ENCODE measurements around the gene TPI1. TPM values are rescaled to one million over a fixed set of nuclear protein-coding genes. Genes with fewer than 3 reads are reported as not detected.
"Not testable (repeated sequence)": the region's sequence is repeated elsewhere in the genome, so short reads cannot be mapped to it uniquely, and the experiment has no call there.

Gene TPI1
- total RNA-seq, 1 donor from 2014 or later = 1,878 TPM

DNA sequence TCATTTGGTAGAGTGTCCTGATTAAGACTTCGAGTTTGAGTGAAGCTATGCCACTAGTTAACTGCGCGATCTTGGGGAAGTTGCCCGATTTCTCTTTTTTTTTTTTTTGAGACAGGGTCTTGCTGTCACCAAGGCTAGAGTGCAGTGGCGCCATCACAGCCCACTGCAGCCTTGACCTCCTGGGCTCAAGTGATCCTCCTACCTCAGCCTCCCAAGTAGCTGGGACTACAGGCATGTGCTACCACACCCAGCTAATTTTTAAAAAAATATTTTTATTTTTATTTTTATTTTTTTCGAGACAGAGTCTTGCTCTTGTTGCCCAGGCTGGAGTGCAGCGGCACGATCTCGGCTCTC is 6.7 kb downstream of the TPI1 start:
- Histone ChIP-seq H3K4me3 (ENCODE audit: low read length in 3 of 3) (peak overlapping the region; percentile 80 to 88 (median 84)), H3K27ac (ENCODE audit: low read depth, low read length) (peak overlapping the region; percentile 74), H3K36me3 (ENCODE audit: control insufficient read depth in 3 of 3, insufficient read depth in 3 of 3, low read length in 3 of 3) (peaks cover 23 to 31% (median 29%) of the 10 kb centered on the region in 3 donors), H3K4me1 (ENCODE audit: control insufficient read depth in 3 of 3, insufficient read depth in 3 of 3, low read length in 3 of 3) (peaks cover 38 to 46% (median 45%) of the 10 kb centered on the region in 3 donors), H3K9ac (ENCODE audit: low read depth in 1 of 3, low read length in 3 of 3) (peak overlapping the region; percentile 79 to 88 (median 83))
- not testable (repeated sequence) for H3K9me3 ChIP-seq (ENCODE audit: control insufficient read depth in 3 of 3, low read length in 3 of 3); H3K27me3 ChIP-seq (ENCODE audit: control insufficient read depth in 3 of 3, insufficient read depth in 3 of 3, low read length in 3 of 3)

DNA sequence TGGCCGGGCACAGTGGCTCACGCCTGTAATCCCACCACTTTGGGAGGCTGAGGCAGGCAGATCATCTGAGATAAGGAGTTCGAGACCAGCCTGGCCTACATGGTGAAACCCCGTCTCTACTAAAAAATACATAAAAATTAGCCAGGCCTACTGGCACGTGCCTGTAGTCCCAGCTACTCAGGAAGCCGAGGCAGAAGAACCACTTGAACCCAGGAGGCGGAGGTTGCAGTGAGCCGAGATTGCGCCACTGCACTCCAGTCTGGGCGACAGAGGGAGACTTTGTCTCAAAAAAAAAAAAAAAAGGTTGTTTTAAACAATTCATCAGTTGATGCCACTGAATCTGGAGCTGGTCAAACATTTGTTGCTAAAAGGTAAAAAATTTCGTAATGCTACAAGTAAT is 12.5 kb downstream of the TPI1 start:
- H3K9me3 ChIP-seq (ENCODE audit: control insufficient read depth in 3 of 3, low read length in 3 of 3); H3K27me3 ChIP-seq (ENCODE audit: control insufficient read depth in 3 of 3, insufficient read depth in 3 of 3, low read length in 3 of 3); H3K9ac ChIP-seq (ENCODE audit: low read depth in 1 of 3, low read length in 3 of 3); H3K4me3 ChIP-seq (ENCODE audit: low read length in 3 of 3); H3K4me1 ChIP-seq (ENCODE audit: control insufficient read depth in 3 of 3, insufficient read depth in 3 of 3, low read length in 3 of 3); H3K27ac ChIP-seq (ENCODE audit: low read depth, low read length): not testable (repeated sequence)
- H3K36me3 ChIP-seq (ENCODE audit: control insufficient read depth in 3 of 3, insufficient read depth in 3 of 3, low read length in 3 of 3) = peaks cover 9 to 23% (median 12%) of the 10 kb centered on the region in 3 donors

DNA sequence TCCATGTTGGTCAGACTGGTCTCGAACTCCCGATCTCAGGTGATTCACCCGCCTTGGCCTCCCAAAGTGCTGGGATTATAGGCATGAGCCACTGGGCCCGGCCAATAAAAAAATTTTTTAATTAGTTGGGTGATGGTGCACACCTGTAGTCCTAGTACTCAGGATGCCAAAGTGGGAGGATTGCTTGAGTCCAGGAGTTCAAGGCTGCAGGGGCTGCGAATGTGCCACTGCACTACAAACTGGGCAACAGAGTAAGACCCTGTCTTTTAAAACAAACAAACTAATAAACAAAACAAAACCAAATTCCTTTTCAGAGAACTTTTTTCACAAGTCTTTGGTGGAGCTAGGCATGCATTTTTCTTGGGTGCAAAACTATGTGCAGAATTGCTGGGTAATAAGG is 15.9 kb downstream of the TPI1 start:
- peaks cover 8 to 19% (median 9%) of the 10 kb centered on the region in 3 donors for H3K36me3 ChIP-seq (ENCODE audit: control insufficient read depth in 3 of 3, insufficient read depth in 3 of 3, low read length in 3 of 3)
- H3K4me3 ChIP-seq (ENCODE audit: low read length in 3 of 3) = no peak overlapping the region
- no peaks in the 10 kb centered on the region for H3K4me1 ChIP-seq (ENCODE audit: control insufficient read depth in 3 of 3, insufficient read depth in 3 of 3, low read length in 3 of 3)
- no peaks in the 10 kb centered on the region for H3K9me3 ChIP-seq (ENCODE audit: control insufficient read depth in 3 of 3, low read length in 3 of 3)
- no peak overlapping the region for H3K9ac ChIP-seq (ENCODE audit: low read depth in 1 of 3, low read length in 3 of 3)
- H3K27ac ChIP-seq (ENCODE audit: low read depth, low read length) = no peak overlapping the region
- H3K27me3 ChIP-seq (ENCODE audit: control insufficient read depth in 3 of 3, insufficient read depth in 3 of 3, low read length in 3 of 3) = no peaks in the 10 kb centered on the region

DNA sequence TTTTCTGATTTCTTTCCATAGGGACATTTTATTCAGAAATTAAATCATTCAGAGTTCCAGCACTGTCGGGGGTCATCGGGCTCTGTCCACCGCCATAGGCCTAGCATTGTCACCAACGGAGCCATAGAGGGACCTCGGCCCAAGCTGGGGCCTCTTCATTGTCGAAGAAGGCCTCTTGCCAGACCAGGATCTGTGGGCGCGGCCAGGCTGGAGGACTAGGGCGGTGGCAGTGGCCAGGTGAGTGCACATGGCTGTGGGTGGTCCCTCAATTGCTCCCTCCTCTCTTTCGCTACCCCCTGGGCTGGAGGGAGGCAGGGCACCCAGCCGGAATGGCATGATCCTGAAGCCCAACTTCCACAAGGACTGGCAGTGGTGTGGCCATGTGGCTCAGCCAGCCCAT is 16.4 kb downstream of the TPI1 start:
- Histone ChIP-seq H3K4me3 (ENCODE audit: low read length in 3 of 3) (no peak overlapping the region), H3K27me3 (ENCODE audit: control insufficient read depth in 3 of 3, insufficient read depth in 3 of 3, low read length in 3 of 3) (no peaks in the 10 kb centered on the region), H3K27ac (ENCODE audit: low read depth, low read length) (no peak overlapping the region), H3K4me1 (ENCODE audit: control insufficient read depth in 3 of 3, insufficient read depth in 3 of 3, low read length in 3 of 3) (no peaks in the 10 kb centered on the region), H3K36me3 (ENCODE audit: control insufficient read depth in 3 of 3, insufficient read depth in 3 of 3, low read length in 3 of 3) (peaks cover 8 to 19% (median 9%) of the 10 kb centered on the region in 3 donors), H3K9ac (ENCODE audit: low read depth in 1 of 3, low read length in 3 of 3) (no peak overlapping the region), H3K9me3 (ENCODE audit: control insufficient read depth in 3 of 3, low read length in 3 of 3) (no peaks in the 10 kb centered on the region)

DNA sequence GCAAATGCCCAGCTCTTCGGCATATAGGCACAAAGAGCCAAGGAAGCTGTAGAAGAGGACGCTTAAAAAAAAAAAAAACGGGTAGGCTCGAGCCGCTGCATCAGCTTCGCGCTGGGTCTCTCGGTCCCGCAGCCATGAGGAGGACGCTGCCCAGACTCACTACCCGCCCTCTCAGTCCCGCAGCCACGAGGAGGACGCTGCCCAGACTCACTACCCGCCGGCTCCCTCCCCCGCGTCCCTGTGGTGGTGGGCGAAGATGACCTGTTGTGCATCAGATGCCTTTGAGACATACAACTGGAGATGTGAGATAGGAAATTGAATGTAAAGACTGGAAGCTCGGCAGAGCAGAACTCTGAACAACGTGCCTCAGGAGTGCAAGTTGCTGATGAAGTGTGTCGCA is 17.2 kb downstream of the TPI1 start:
- Histone ChIP-seq H3K27me3 (ENCODE audit: control insufficient read depth in 3 of 3, insufficient read depth in 3 of 3, low read length in 3 of 3) (no peaks in the 10 kb centered on the region), H3K36me3 (ENCODE audit: control insufficient read depth in 3 of 3, insufficient read depth in 3 of 3, low read length in 3 of 3) (peaks cover 8 to 19% (median 9%) of the 10 kb centered on the region in 3 donors), H3K4me3 (ENCODE audit: low read length in 3 of 3) (no peak overlapping the region), H3K4me1 (ENCODE audit: control insufficient read depth in 3 of 3, insufficient read depth in 3 of 3, low read length in 3 of 3) (no peaks in the 10 kb centered on the region), H3K9ac (ENCODE audit: low read depth in 1 of 3, low read length in 3 of 3) (no peak overlapping the region), H3K27ac (ENCODE audit: low read depth, low read length) (no peak overlapping the region), H3K9me3 (ENCODE audit: control insufficient read depth in 3 of 3, low read length in 3 of 3) (no peaks in the 10 kb centered on the region)

DNA sequence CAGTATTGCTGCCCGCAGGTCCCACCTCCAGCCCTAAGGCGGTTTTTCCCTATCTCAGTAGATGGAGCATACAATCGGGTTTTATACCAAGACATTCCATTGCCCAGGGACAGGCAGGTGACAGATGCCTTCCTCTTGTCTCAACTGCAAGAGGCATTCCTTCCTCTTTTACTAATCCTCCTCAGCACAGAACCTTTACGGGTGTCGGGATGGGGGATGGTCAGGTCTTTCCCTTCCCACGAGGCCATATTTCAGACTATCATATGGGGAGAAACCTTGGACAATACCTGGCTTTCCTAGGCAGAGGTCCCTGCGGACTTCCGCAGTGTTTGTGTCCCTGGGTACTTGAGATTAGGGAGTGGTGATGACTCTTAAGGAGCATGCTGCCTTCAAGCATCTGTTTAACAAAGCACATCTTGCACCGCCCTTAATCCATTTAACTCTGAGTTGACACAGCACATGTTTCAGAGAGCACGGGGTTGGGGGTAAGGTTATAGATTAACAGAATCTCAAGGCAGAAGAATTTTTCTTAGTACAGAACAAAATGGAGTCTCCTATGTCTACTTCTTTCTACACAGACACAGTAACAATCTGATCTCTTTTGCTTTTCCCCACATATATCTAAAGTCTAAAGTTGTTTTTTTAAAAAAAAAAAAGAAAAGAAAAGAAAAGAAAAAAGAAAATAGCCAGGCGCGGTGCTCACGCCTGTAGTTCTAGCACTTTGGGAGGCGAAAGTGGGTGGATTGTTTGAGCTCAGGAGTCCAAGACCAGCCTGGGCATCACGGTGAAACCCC is 19.1 kb downstream of the TPI1 start:
- H3K27ac ChIP-seq (ENCODE audit: low read depth, low read length); H3K9me3 ChIP-seq (ENCODE audit: control insufficient read depth in 3 of 3, low read length in 3 of 3); H3K4me1 ChIP-seq (ENCODE audit: control insufficient read depth in 3 of 3, insufficient read depth in 3 of 3, low read length in 3 of 3); H3K27me3 ChIP-seq (ENCODE audit: control insufficient read depth in 3 of 3, insufficient read depth in 3 of 3, low read length in 3 of 3); H3K9ac ChIP-seq (ENCODE audit: low read depth in 1 of 3, low read length in 3 of 3); H3K4me3 ChIP-seq (ENCODE audit: low read length in 3 of 3): not testable (repeated sequence)
- peaks cover 8 to 19% (median 9%) of the 10 kb centered on the region in 3 donors for H3K36me3 ChIP-seq (ENCODE audit: control insufficient read depth in 3 of 3, insufficient read depth in 3 of 3, low read length in 3 of 3)

DNA sequence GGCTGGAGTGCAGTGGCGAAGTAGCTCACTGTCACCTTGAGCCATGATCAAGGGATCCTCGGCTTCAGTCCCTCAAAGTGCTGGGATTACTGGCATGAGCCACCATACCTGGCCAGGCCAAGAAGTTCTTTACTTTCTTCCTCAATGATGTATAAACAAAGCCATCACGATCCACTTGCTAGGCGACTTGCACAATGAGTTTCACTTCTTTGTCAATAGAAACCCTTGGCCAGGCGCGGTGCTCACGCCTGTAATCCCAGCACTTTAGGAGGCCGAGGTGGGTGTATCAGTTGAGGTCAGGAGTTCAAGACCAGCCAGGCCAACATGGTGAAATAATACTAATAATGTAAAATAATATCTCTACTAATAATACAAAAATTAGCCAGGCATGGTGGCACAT is 20.1 kb downstream of the TPI1 start:
- Histone ChIP-seq H3K27ac (ENCODE audit: low read depth, low read length) (no peak overlapping the region), H3K4me3 (ENCODE audit: low read length in 3 of 3) (no peak overlapping the region), H3K9me3 (ENCODE audit: control insufficient read depth in 3 of 3, low read length in 3 of 3) (no peaks in the 10 kb centered on the region), H3K9ac (ENCODE audit: low read depth in 1 of 3, low read length in 3 of 3) (no peak overlapping the region), H3K4me1 (ENCODE audit: control insufficient read depth in 3 of 3, insufficient read depth in 3 of 3, low read length in 3 of 3) (peaks cover 9 to 13% (median 11%) of the 10 kb centered on the region in 3 donors), H3K27me3 (ENCODE audit: control insufficient read depth in 3 of 3, insufficient read depth in 3 of 3, low read length in 3 of 3) (no peaks in the 10 kb centered on the region), H3K36me3 (ENCODE audit: control insufficient read depth in 3 of 3, insufficient read depth in 3 of 3, low read length in 3 of 3) (peaks cover 8 to 17% (median 9%) of the 10 kb centered on the region in 3 donors)

DNA sequence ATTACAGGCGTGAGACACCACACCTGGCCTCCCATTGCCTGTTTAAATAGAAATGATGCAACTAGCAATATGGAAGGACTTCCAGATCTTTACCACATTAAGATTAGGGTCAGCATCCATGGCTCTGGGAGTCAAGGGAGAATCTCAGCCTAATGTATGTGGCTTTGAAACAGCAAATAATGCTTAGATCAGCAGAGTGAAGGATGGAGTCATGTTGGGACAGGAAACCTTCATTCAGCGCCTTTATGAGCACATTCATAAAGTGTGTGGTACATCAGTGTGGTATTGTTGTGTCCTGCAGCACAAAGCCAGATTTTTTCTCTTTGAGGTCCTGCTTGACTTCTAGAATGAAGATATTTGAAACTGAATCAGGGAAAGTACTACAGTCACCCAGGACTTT is 21.0 kb downstream of the TPI1 start:
- H3K27me3 ChIP-seq (ENCODE audit: control insufficient read depth in 3 of 3, insufficient read depth in 3 of 3, low read length in 3 of 3) = no peaks in the 10 kb centered on the region
- no peaks in the 10 kb centered on the region for H3K9me3 ChIP-seq (ENCODE audit: control insufficient read depth in 3 of 3, low read length in 3 of 3)
- H3K9ac ChIP-seq (ENCODE audit: low read depth in 1 of 3, low read length in 3 of 3) = no peak overlapping the region

DNA sequence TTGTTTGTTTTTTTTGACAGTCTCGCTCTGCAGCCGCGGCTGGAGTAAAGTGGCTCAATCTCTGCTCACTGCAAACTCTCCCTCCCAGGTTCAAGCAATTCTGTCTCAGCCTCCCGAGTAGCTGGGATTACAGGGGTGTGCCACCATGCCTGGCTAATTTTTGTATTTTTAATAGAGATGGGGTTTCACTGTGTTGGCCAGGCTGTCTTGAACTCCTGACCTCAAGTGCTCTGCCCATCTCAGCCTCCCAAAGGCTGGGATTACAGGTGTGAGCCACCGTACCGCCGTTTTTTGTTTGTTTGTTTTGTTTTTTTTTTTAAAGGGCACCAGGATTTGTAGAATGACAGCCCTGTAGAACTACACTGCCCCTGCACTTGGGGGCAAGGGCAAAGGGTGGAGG is 21.5 kb downstream of the TPI1 start:
- H3K9me3 ChIP-seq (ENCODE audit: control insufficient read depth in 3 of 3, low read length in 3 of 3); H3K27ac ChIP-seq (ENCODE audit: low read depth, low read length); H3K4me3 ChIP-seq (ENCODE audit: low read length in 3 of 3); H3K9ac ChIP-seq (ENCODE audit: low read depth in 1 of 3, low read length in 3 of 3); H3K27me3 ChIP-seq (ENCODE audit: control insufficient read depth in 3 of 3, insufficient read depth in 3 of 3, low read length in 3 of 3): not testable (repeated sequence)
- Histone ChIP-seq H3K4me1 (ENCODE audit: control insufficient read depth in 3 of 3, insufficient read depth in 3 of 3, low read length in 3 of 3) (peaks cover 9 to 13% (median 11%) of the 10 kb centered on the region in 3 donors), H3K36me3 (ENCODE audit: control insufficient read depth in 3 of 3, insufficient read depth in 3 of 3, low read length in 3 of 3) (peaks cover 5 to 13% (median 6%) of the 10 kb centered on the region in 3 donors)

More for the DNA sequence above, 21.0 kb downstream of the TPI1 start:
- H3K27ac ChIP-seq (ENCODE audit: low read depth, low read length) = no peak overlapping the region
- H3K4me3 ChIP-seq (ENCODE audit: low read length in 3 of 3) = no peak overlapping the region
- H3K4me1 ChIP-seq (ENCODE audit: control insufficient read depth in 3 of 3, insufficient read depth in 3 of 3, low read length in 3 of 3) = peaks cover 9 to 13% (median 11%) of the 10 kb centered on the region in 3 donors
- H3K36me3 ChIP-seq (ENCODE audit: control insufficient read depth in 3 of 3, insufficient read depth in 3 of 3, low read length in 3 of 3) = peaks cover 7 to 17% (median 8%) of the 10 kb centered on the region in 3 donors

DNA sequence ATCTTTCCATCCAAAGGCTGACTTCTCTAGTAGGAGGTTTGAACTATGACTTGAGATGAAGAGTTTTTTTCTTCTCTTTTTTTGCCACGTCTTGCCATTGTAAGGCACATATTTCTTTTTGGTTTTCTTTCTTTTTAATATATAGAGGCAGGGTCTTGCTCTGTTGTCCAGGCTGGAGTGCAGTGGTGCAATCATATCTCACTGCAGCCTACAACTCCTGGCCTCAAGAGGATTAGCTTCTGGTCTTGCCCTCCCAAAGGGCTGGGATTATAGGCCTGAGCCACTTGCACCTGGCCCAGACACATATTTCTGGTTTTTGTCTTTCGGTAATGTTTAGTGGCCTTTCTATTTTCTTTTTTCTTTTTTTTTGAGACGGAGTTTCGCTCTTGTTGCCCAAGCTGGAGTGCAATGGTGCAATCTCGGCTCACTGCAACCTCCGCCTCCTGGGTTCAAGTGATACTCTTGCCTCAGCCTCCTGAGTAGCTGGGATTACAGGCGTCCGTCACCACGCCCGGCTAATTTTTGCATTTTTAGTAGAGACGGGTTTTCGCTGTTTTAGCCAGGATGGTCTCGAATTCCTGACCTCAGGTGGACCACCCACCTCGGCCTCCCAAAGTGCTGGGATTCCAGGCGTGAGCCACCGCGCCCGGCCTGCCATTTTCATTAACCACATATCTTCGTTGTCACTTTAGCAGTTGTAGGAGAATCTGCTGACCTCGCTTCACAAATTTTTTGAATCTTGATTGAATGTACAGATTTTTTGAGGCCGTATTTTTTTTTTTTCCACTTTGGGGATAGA is 22.6 kb downstream of the TPI1 start:
- H3K27me3 ChIP-seq (ENCODE audit: control insufficient read depth in 3 of 3, insufficient read depth in 3 of 3, low read length in 3 of 3); H3K9me3 ChIP-seq (ENCODE audit: control insufficient read depth in 3 of 3, low read length in 3 of 3); H3K4me3 ChIP-seq (ENCODE audit: low read length in 3 of 3); H3K36me3 ChIP-seq (ENCODE audit: control insufficient read depth in 3 of 3, insufficient read depth in 3 of 3, low read length in 3 of 3); H3K9ac ChIP-seq (ENCODE audit: low read depth in 1 of 3, low read length in 3 of 3): not testable (repeated sequence)
- Histone ChIP-seq H3K27ac (ENCODE audit: low read depth, low read length) (peak overlapping the region; percentile 86), H3K4me1 (ENCODE audit: control insufficient read depth in 3 of 3, insufficient read depth in 3 of 3, low read length in 3 of 3) (peaks cover 9 to 13% (median 11%) of the 10 kb centered on the region in 3 donors)

Data from skeletal muscle tissue (tissue), 4 donors.